Right kidney (tissue), 9 donors: ENCODE measurements around the gene COQ10B.
"Not testable (repeated sequence)": the region's sequence is repeated elsewhere in the genome, so short reads cannot be mapped to it uniquely, and the experiment has no call there.

Source experiments
- DNase-seq: peaks from one replicate; pipeline ENCODE4 v3.0.0-alpha.2; 2016
- long read RNA-seq, 8 donors: transcript quantifications; one replicate each; lab custom pipeline, GENCODE V29; 2026

The COQ10B gene
- long read RNA-seq, donor 1, transcript COQ10B-201 (5 exons, 2,239 nt), result major isoform, 5 of 889 reads
- long read RNA-seq, donor 1, partial matches to known transcripts, result 876 of 889 reads
- long read RNA-seq, donor 1, other reads (novel, unspliced or antisense), result 8 of 889 reads
- long read RNA-seq, donor 2, partial matches to known transcripts, result 0 of 3 reads
- long read RNA-seq, donor 2, other reads (novel, unspliced or antisense), result 0 of 3 reads
- long read RNA-seq, donor 3, partial matches to known transcripts, result 0 of 4 reads
- long read RNA-seq, donor 3, other reads (novel, unspliced or antisense), result 0 of 4 reads
- long read RNA-seq, donor 4, transcript COQ10B-201 (5 exons, 2,239 nt), result major isoform, 5 of 5 reads
- long read RNA-seq, donor 4, partial matches to known transcripts, result 0 of 5 reads
- long read RNA-seq, donor 4, other reads (novel, unspliced or antisense), result 0 of 5 reads
- long read RNA-seq, donor 5, transcript COQ10B-201 (5 exons, 2,239 nt), result major isoform, 7 of 942 reads
- long read RNA-seq, donor 5, partial matches to known transcripts, result 567 of 942 reads
- long read RNA-seq, donor 5, other reads (novel, unspliced or antisense), result 368 of 942 reads
- long read RNA-seq, donor 6, transcript COQ10B-201 (5 exons, 2,239 nt), result major isoform, 11 of 658 reads
- long read RNA-seq, donor 6, partial matches to known transcripts, result 552 of 658 reads
- long read RNA-seq, donor 6, other reads (novel, unspliced or antisense), result 94 of 658 reads
- long read RNA-seq, donor 7, transcript COQ10B-201 (5 exons, 2,239 nt), result major isoform, 9 of 909 reads
- long read RNA-seq, donor 7, partial matches to known transcripts, result 900 of 909 reads
- long read RNA-seq, donor 7, other reads (novel, unspliced or antisense), result 0 of 909 reads
- long read RNA-seq, donor 8, transcript COQ10B-201 (5 exons, 2,239 nt), result major isoform, 16 of 16 reads
- long read RNA-seq, donor 8, partial matches to known transcripts, result 0 of 16 reads
- long read RNA-seq, donor 8, other reads (novel, unspliced or antisense), result 0 of 16 reads

DNA sequence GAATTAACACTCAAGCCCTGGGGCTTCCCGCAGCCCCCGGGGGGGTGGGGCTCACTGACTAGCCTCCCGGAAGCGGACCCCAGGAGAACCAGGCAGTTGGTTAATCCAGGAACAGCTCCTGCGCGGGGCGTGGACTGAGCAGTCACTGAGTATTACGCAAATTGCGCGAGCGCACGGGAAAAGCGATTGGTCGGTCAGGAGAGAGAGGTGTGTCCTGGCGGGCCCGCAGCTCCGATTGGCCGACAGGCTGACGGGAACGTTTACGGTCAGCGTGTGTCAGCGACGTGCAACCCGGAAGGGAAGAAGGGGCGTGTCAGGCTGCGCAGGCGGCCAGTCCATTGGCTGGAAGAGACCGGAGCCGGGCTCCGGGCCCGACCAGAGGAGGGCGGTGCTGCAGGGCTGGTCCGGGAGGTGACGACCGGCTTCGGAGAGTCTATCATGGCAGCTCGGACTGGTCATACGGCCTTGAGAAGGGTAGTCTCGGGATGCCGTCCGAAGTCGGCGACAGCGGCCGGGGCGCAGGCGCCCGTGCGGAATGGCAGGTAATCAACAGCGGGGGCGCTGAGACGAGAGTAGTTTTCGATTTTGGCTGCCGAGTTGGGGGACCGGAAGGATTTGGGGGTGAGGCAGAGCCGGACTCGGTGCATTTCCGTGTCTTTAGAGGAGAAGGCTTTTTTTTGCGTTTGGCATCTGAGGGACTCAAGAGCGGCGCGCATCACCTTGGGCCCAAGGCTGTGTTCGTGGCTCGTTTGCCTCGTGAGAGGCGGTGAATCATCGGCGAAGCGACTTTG lies at the start of gene COQ10B:
COQ10B (plus strand) TSS at position 430 of the 791 bp plus-strand sequence; CDS start at position 439, 9 bp downstream.
- DNase-seq, result peak; percentile 94

DNA sequence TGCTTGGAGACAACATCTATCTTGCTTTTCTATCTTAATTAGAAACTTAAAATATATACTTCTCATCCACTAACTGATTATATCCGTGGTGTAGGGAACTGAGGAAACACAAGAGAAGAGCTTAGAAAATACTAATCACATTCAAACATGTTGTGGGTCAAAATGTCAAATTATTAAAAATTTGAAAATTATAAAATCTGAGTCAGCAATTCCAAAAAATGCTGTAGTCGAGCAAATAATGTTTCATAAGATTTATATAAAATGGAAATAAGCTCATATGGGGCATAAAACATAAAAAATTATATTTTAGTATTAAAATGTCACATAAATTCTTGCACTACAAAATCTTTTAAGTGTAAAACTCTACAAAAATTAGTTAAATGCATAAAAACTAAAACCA lies 47.8 kb upstream of the COQ10B start:
- DNase-seq, result no peak

GRCh38 chr2:197414039-197414438 lies 39.3 kb upstream of the COQ10B start:
- DNase-seq, result no peak

DNA sequence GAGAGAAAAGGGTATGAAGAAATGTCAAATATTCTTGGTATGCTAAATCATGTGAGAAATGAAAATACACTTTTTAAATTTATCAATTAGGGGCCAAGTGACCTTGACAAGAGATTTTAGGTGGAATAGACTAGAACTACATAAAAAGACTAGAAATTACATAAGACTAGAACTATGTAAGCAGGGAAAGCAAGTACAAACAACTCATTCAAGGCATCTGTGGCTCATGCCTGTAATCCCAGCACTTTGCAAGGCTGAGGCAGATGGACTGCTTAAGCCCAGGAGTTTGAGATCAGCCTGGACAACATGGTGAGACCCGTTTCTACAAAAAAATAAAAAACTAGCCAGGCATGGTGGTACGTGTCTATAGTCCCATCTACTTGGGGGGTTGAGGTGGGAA lies 38.8 kb upstream of the COQ10B start:
- no peak for DNase-seq

GRCh38 chr2:197416268-197416667 lies 37.1 kb upstream of the COQ10B start:
- no peak for DNase-seq

DNA sequence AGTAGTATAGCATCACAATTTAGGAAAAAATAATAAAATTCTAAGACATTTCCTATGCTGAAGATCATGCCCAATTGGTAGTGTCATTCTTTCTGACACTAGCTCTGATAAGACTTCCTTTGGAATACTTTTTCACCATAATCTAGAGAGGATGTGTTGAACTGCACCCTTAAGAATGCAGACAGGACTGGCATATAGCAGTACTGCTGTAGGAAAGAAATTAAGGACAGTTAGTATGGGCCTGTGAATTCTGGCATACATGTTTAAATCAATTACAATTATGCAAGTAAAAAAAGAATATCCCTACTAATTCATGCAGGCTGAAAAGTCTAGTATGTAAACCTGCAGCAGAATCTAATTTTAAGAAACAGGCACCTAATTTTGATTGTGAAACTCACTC lies 33.9 kb upstream of the COQ10B start:
- DNase-seq, result no peak

- no peak for DNase-seq
Observed at GRCh38 chr2:197423307-197423706, 30.0 kb upstream of the COQ10B start.

GRCh38 chr2:197425550-197425949 lies 27.8 kb upstream of the COQ10B start:
- DNase-seq, result no peak

GRCh38 chr2:197426723-197427603 lies 26.4 kb upstream of the COQ10B start:
- no peak for DNase-seq

DNA sequence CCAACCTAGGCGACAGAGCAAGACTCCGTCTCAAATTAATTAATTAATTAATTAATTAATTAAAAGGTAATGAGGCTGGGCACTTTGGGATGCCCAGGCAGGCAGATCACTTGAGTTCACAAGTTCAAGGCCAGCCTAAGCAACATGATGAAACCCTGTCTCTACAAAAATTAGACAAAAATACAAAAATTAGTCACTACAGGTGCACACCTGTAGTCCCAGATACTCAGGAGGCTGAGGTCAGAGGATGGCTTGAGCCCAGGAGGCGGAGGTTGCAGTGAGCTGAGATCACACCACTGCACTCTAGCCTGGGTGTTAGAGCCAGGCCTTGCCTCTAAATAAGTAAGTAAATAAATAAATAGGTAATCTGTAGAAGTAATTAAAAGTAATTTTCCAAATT lies 25.4 kb upstream of the COQ10B start:
- no peak for DNase-seq

DNA sequence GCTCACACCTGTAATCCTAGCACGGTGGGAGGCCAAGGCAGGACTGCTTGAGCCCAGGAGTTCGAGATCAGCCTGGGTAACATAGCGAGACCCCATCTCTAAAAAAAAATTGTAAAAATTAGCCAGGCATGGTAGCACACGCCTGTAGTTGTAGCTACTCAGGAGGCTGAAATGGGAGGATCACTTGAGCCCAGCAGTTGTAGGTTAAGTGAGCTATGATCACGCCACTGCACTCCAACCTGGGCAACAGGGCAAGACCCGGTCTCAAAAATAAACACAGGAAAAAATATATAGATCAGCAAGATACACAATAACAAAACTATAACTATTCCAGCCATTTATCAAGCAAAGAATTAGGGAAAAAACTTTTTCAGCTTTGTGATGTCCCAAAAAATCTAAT lies 21.5 kb upstream of the COQ10B start:
- no peak for DNase-seq

GRCh38 chr2:197432527-197432926 lies 20.8 kb upstream of the COQ10B start:
- not testable (repeated sequence) for DNase-seq

- peak; percentile 10 for DNase-seq
Observed at GRCh38 chr2:197433780-197434438, 19.4 kb upstream of the COQ10B start.

GRCh38 chr2:197434541-197435513 lies 18.5 kb upstream of the COQ10B start, which contains the start of gene SF3B1:
TSS of gene SF3B1 (minus strand) at chr2:197435028. CDS start at chr2:197434999, 29 bp downstream.
- peak; percentile 96 for DNase-seq

DNA sequence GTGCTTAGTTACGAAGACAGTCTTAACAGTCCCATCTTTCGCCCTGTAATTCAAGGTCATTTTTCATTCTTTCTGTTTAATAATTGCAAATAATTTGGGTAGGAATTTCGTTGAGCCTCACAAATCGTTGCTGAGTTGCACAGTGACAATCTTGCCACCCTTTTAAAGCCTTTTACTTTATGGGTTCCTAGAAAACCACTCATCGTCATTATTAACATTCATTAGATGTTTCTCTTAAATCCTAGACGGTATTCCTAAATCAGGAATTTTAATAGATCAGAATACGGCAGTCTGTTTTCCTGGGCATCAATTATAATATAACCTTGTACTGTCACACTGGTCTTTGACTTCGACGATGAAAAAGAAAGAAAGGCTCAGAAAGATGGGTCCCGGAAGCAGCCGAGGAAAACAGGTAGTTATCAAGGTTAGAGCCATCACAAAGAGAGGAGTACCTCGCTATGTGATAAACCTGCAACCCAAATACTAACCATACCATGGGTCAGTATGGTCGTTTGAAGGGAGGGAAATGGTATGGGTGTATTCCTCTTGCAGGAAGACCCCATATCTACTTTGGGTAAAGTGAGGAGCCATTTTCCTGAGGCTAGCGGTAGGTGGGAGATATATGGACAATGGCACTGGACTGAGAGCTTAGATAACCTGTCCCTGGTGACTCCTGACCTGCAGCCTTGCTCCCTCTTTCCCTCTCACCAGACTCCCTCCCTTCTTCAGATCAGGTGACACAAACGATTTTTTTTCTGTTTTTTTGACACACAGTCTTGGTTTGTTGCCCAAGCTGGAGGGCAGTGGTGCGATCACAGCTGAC lies 17.5 kb upstream of the COQ10B start:
- DNase-seq, result peak; percentile 33

DNA sequence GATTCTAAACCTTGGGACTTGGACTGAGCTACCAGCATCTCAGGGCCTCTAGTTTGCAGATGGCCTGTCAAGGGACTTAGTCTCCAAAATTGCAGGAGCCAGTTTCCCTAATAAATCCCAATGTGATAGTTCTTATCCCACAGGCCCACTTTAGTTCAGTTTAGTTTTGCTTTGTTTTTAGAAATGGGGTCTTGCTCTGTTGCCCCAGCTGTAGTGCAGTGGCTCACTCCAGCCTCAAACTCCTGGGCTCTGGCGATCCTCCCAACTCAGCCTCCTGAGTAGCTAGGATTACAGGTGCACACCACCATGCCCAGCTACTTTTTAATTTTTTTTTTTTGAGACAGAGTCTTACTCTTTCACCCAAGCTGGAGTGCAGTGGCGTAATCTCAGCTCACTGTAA lies 16.0 kb upstream of the COQ10B start:
- no peak for DNase-seq

GRCh38 chr2:197442857-197443256 lies 10.5 kb upstream of the COQ10B start:
- no peak for DNase-seq

GRCh38 chr2:197445746-197446145 lies 7.6 kb upstream of the COQ10B start:
- DNase-seq, result no peak
